Measurements from ENCODE around the gene ICA1.

- TF ChIP-seq, protein P1, sequence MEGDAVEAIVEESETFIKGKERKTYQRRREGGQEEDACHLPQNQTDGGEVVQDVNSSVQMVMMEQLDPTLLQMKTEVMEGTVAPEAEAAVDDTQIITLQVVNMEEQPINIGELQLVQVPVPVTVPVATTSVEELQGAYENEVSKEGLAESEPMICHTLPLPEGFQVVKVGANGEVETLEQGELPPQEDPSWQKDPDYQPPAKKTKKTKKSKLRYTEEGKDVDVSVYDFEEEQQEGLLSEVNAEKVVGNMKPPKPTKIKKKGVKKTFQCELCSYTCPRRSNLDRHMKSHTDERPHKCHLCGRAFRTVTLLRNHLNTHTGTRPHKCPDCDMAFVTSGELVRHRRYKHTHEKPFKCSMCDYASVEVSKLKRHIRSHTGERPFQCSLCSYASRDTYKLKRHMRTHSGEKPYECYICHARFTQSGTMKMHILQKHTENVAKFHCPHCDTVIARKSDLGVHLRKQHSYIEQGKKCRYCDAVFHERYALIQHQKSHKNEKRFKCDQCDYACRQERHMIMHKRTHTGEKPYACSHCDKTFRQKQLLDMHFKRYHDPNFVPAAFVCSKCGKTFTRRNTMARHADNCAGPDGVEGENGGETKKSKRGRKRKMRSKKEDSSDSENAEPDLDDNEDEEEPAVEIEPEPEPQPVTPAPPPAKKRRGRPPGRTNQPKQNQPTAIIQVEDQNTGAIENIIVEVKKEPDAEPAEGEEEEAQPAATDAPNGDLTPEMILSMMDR (IDR thresholded peaks at IDR 0.05; ENCODE audit: low read length) = no peak
- TF ChIP-seq EZH2 (optimal IDR thresholded peaks at IDR 0.05; ENCODE audit: low read depth, low read length) (no peak), EZH2phosphoT487 (IDR thresholded peaks at IDR 0.05; ENCODE audit: low read length) (no peak)
These were observed 89.3 kb downstream of the ICA1 start for GRCh38 chr7:8172372-8173354.
